Smooth muscle cell of the brain vasculature (primary cell): ENCODE data around the gene APOE.
"Not testable (repeated sequence)": the region's sequence is repeated elsewhere in the genome, so short reads cannot be mapped to it uniquely, and the experiment has no call there.

Source experiments
- DNase-seq: peaks from one replicate; pipeline ENCODE4 v3.0.0-alpha.2; 2012; ENCODE audit warnings: low read depth, low spot score

APOE gene

GRCh38 chr19:44905437-44906160 is at the start of gene APOE:
APOE (plus strand) TSS chr19:44905796; CDS start chr19:44906625, 829 bp downstream.
- DNase-seq, result no peak

- no peak for DNase-seq
Observed at GRCh38 chr19:44856421-44857083, 49.0 kb upstream of the APOE start.

- no peak for DNase-seq
Observed at GRCh38 chr19:44857837-44858236, 47.8 kb upstream of the APOE start.

- DNase-seq, result not testable (repeated sequence)
Observed at GRCh38 chr19:44861576-44861975, 44.0 kb upstream of the APOE start.

- no peak for DNase-seq
Observed at GRCh38 chr19:44863990-44864389, 41.6 kb upstream of the APOE start.

- DNase-seq, result no peak
Observed at GRCh38 chr19:44865196-44865767, 40.3 kb upstream of the APOE start.

- DNase-seq, result no peak
Observed at GRCh38 chr19:44866664-44867063, 38.9 kb upstream of the APOE start.

GRCh38 chr19:44867578-44867977 is 38.0 kb upstream of the APOE start:
- DNase-seq, result no peak

GRCh38 chr19:44869733-44870470 is 35.7 kb upstream of the APOE start:
- no peak for DNase-seq

GRCh38 chr19:44871809-44872208 is 33.8 kb upstream of the APOE start:
- no peak for DNase-seq

GRCh38 chr19:44872661-44873060 is 32.9 kb upstream of the APOE start:
- no peak for DNase-seq

- no peak for DNase-seq
Observed at GRCh38 chr19:44874317-44874716, 31.3 kb upstream of the APOE start.

GRCh38 chr19:44875666-44876451 is 29.7 kb upstream of the APOE start:
- DNase-seq, result no peak

- no peak for DNase-seq
Observed at GRCh38 chr19:44876930-44877535, 28.6 kb upstream of the APOE start.

- DNase-seq, result no peak
Observed at GRCh38 chr19:44878120-44878865, 27.3 kb upstream of the APOE start.

- no peak for DNase-seq
Observed at GRCh38 chr19:44879309-44880065, 26.1 kb upstream of the APOE start.

GRCh38 chr19:44882063-44882462 is 23.5 kb upstream of the APOE start:
- no peak for DNase-seq

- not testable (repeated sequence) for DNase-seq
Observed at GRCh38 chr19:44882619-44883397, 22.8 kb upstream of the APOE start.

- DNase-seq, result no peak
Observed at GRCh38 chr19:44883922-44884321, 21.7 kb upstream of the APOE start.
